ENCODE measurements around the gene OSBPL10. TPM values are rescaled to one million over a fixed set of nuclear protein-coding genes. Genes with fewer than 3 reads are reported as not detected.

Gene OSBPL10
- total RNA-seq, 2 donors from 2014 or later: 0.17 to 2.9 TPM

DNA sequence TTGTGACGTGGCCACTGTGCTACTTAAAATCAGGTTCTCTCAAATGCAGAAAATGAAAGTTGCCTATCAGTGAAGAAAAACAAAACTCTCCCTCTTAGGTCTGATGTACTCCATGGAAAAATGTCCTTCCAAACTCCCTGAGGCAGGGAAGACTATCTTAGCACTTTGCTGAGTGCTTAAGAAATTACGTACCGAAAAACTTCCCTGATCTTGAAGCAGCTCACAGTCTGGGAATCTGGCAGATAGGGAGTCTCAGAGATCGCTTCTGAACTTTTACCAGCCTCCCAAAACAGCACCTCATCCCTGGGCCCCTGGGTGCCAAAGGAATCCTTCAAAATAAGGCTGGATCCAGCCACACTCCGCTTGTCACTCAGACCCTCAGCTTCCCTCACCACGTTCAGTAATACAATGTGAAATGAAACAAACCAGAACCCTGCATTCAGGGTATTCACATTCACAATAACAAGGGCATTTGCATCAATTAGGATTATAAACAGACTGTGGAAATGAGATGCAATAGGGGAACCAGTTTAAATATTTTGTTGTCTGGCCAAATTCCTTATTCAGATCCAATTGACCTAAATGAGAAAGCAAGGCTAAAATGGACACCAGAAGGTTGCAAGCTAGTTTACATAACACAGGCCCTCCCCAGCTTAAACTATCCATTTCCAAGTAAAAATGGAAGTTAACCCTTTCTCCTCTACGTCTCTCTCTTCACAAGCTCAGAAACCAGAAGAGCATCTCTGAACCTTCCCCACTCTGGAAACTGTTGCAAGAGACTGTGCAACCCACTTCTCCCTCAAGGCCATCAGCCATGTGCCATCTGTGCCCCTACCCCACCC, 20.9 kb downstream of the OSBPL10 start:
- Mint-ChIP-seq H3K27me3 (peaks cover 7 to 16% of the 10 kb centered on the region in 2 donors), H3K4me1 (ENCODE audit: low read depth in 2 of 2) (no peaks in the 10 kb centered on the region), H3K9me3 (peaks cover 3% of the 10 kb centered on the region), H3K27ac (no peak overlapping the region), H3K4me3 (no peak overlapping the region), H3K36me3 (no peaks in the 10 kb centered on the region)
- ATAC-seq: no peak
- DNase-seq (ENCODE audit: low spot score): no peak

GRCh38 chr3:31959251-31959650, 21.8 kb downstream of the OSBPL10 start:
- Mint-ChIP-seq H3K9me3 (peaks cover 3% of the 10 kb centered on the region), H3K36me3 (no peaks in the 10 kb centered on the region), H3K4me1 (ENCODE audit: low read depth in 2 of 2) (no peaks in the 10 kb centered on the region), H3K27ac (no peak overlapping the region), H3K4me3 (no peak overlapping the region), H3K27me3 (peaks cover 7 to 16% of the 10 kb centered on the region in 2 donors)
- ATAC-seq (no peak), DNase-seq (ENCODE audit: low spot score) (no peak)

GRCh38 chr3:31958701-31959152, 22.3 kb downstream of the OSBPL10 start:
- Mint-ChIP-seq H3K27me3 (peaks cover 3 to 13% of the 10 kb centered on the region in 2 donors), H3K27ac (no peak overlapping the region), H3K4me3 (no peak overlapping the region), H3K4me1 (ENCODE audit: low read depth in 2 of 2) (no peaks in the 10 kb centered on the region), H3K36me3 (no peaks in the 10 kb centered on the region), H3K9me3 (peaks cover 3% of the 10 kb centered on the region)
- no peak for ATAC-seq
- no peak for DNase-seq (ENCODE audit: low spot score)

DNA sequence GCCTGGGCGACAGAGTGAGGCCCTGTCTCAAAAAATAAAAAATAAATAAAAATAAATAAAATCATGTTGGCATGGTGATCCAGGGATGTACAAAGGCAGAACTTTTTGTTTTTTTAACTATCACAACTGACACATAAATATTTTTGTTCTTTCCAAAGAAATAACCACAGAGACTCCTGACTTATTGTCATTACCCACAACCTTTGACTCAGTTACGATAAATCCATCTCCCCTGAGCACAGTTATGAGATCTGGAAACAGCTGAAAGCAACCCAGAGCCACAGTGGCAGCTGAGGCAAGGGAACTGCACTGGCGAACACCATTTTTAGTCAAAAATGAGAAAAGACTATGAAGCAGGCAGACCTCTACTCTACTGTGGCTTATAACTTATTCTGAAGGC, 24.0 kb downstream of the OSBPL10 start:
- peaks cover 4 to 15% of the 10 kb centered on the region in 2 donors for H3K27me3 Mint-ChIP-seq
- ATAC-seq (no peak), DNase-seq (ENCODE audit: low spot score) (no peak)
- H3K36me3 Mint-ChIP-seq: no peaks in the 10 kb centered on the region
- H3K4me1 Mint-ChIP-seq (ENCODE audit: low read depth in 2 of 2): peaks cover 0 to 3% of the 10 kb centered on the region in 2 donors
- H3K4me3 Mint-ChIP-seq: no peak overlapping the region
- no peak overlapping the region for H3K27ac Mint-ChIP-seq
- H3K9me3 Mint-ChIP-seq: peaks cover 3% of the 10 kb centered on the region

- Mint-ChIP-seq H3K4me3 (no peak overlapping the region), H3K27me3 (peaks cover 11 to 18% of the 10 kb centered on the region in 2 donors), H3K9me3 (peaks cover 3% of the 10 kb centered on the region), H3K4me1 (ENCODE audit: low read depth in 2 of 2) (peaks cover 0 to 3% of the 10 kb centered on the region in 2 donors), H3K36me3 (no peaks in the 10 kb centered on the region), H3K27ac (no peak overlapping the region)
- ATAC-seq (no peak), DNase-seq (ENCODE audit: low spot score) (no peak)
Observed at GRCh38 chr3:31955581-31955980, 25.5 kb downstream of the OSBPL10 start.

DNA sequence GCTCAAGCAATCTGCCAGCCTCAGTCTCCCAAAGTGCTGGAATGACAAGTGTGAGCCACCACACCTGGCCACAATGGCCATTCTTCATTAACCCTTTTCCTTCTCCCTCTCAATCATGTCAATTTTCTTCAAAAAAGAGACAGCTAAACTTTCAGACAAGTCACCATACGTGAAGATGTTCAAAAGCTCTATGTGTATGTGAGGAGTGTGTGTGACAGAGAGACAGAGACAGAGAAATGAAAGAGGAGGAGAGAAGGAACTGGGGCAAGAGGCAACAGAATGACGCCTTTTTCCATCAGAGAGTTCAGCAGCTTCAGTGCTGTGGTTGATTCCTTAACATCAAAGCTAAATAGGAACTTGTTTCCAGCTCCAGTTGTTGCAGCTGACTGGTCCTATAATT, 27.4 kb downstream of the OSBPL10 start:
- Mint-ChIP-seq H3K27me3 (peaks cover 13 to 16% of the 10 kb centered on the region in 2 donors), H3K36me3 (no peaks in the 10 kb centered on the region), H3K4me3 (no peak overlapping the region), H3K9me3 (peaks cover 3% of the 10 kb centered on the region), H3K27ac (no peak overlapping the region), H3K4me1 (ENCODE audit: low read depth in 2 of 2) (peaks cover 0 to 3% of the 10 kb centered on the region in 2 donors)
- DNase-seq (ENCODE audit: low spot score): no peak
- no peak for ATAC-seq

DNA sequence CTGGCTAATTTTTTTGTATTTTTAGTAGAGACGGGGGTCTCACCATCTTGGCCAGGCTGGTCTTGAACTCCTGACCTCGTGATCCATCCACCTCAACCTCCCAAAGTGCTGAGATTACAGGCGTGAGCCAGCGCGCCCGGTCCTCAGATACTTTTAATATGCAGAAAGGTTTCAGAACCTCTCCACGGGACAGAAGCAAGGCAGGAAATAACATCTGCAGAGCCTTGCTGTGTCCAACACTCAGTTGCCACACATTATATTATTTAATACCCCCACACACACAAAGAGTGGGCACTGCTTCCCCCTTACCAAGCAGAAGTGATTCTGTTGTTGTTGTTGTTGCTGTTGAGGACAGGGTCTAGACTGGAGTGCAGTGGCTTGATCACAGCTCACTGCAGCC, 28.0 kb downstream of the OSBPL10 start:
- no peak overlapping the region for H3K4me3 Mint-ChIP-seq
- peaks cover 3% of the 10 kb centered on the region for H3K9me3 Mint-ChIP-seq
- peaks cover 13 to 20% of the 10 kb centered on the region in 2 donors for H3K27me3 Mint-ChIP-seq
- DNase-seq (ENCODE audit: low spot score) (no peak), ATAC-seq (no peak)
- peaks cover 0 to 3% of the 10 kb centered on the region in 2 donors for H3K4me1 Mint-ChIP-seq (ENCODE audit: low read depth in 2 of 2)
- no peak overlapping the region for H3K27ac Mint-ChIP-seq
- H3K36me3 Mint-ChIP-seq: no peaks in the 10 kb centered on the region

- ATAC-seq: no peak
- peaks cover 3% of the 10 kb centered on the region for H3K9me3 Mint-ChIP-seq
- no peak overlapping the region for H3K4me3 Mint-ChIP-seq
- H3K36me3 Mint-ChIP-seq: no peaks in the 10 kb centered on the region
- peaks cover 16 to 24% of the 10 kb centered on the region in 2 donors for H3K27me3 Mint-ChIP-seq
- H3K4me1 Mint-ChIP-seq (ENCODE audit: low read depth in 2 of 2): peaks cover 0 to 3% of the 10 kb centered on the region in 2 donors
- H3K27ac Mint-ChIP-seq: no peak overlapping the region
- no peak for DNase-seq (ENCODE audit: low spot score)
Observed at GRCh38 chr3:31952205-31952604, 28.9 kb downstream of the OSBPL10 start.

DNA sequence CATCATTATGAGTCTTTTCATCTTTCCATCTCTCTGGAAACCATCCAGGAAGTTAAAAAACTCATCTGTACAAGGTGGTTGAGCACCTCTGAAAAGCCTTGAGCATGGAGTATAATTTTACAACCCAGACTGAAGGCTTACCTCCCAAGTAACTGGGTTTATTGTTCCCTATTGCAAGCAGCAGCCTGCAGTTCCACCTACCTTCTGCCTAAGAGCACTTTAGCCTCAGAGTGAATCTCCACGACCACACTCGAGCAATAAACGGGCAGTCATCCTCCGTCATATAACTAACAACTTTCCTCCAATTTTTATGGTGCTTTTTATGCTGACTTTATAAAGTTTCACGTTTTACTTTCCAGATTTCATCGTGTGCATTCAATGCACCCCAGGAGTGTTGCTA, 32.8 kb downstream of the OSBPL10 start:
- peaks cover 0 to 3% of the 10 kb centered on the region in 2 donors for H3K4me1 Mint-ChIP-seq (ENCODE audit: low read depth in 2 of 2)
- no peaks in the 10 kb centered on the region for H3K9me3 Mint-ChIP-seq
- H3K4me3 Mint-ChIP-seq: no peak overlapping the region
- no peak overlapping the region for H3K27ac Mint-ChIP-seq
- no peak for ATAC-seq
- peaks cover 20 to 34% of the 10 kb centered on the region in 2 donors for H3K27me3 Mint-ChIP-seq
- no peaks in the 10 kb centered on the region for H3K36me3 Mint-ChIP-seq
- DNase-seq (ENCODE audit: low spot score): no peak

- no peak for ATAC-seq
- DNase-seq (ENCODE audit: low spot score): no peak
- Mint-ChIP-seq H3K36me3 (no peaks in the 10 kb centered on the region), H3K27ac (no peak overlapping the region), H3K27me3 (peaks cover 20 to 34% of the 10 kb centered on the region in 2 donors), H3K9me3 (no peaks in the 10 kb centered on the region), H3K4me1 (ENCODE audit: low read depth in 2 of 2) (peaks cover 0 to 3% of the 10 kb centered on the region in 2 donors), H3K4me3 (no peak overlapping the region)
Observed at GRCh38 chr3:31947671-31948091, 33.4 kb downstream of the OSBPL10 start.

DNA sequence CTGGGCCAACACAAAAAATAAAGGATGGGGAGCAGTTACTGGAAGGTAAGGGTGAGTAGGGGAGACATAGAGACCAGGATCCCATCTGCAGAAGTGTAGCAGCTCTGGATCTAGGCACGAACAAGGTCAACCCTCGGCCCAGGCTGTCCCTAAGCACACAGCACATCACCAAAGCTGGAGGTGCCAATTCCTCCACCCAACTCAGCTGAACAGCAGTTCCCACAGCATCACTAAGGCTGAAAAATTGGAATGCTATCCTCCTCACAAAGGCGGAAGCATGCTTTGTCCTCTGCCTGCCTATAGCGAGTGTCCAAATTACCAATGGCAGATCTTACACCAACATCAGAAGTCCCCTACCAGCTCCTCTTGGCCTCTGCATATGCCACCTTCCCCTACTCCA, 33.9 kb downstream of the OSBPL10 start:
- DNase-seq (ENCODE audit: low spot score): no peak
- H3K9me3 Mint-ChIP-seq: no peaks in the 10 kb centered on the region

DNA sequence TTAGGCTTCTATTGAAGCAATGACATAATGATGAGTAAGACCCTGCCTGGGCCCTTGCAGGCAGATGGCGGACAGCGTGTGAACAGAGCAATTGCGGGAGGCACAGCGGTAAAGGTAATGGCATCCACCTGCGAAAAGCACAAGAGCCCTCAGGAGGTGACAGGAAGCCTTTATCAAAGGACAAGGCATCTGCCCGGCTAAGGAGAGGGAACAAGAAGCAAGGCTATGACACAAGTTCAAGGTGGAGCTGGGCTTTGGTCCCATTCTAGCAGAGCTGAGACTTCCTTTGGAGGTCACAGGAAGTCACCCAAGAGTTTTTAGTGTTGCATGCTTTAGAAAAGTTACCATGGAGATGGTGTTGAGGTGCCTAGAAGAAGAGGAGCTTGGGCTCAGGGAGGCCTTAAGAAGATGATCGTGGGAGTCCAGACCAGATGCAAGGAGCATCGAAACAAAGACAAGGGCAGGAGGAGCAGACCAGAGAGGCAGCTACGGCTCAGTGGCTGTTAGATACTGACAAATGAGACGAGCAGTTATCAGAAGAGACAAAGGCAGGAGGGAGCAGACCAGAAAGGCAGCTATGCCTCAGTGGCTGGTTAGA, 34.5 kb downstream of the OSBPL10 start:
- Mint-ChIP-seq H3K27me3 (peaks cover 17 to 28% of the 10 kb centered on the region in 2 donors), H3K4me3 (no peak overlapping the region), H3K9me3 (no peaks in the 10 kb centered on the region), H3K36me3 (no peaks in the 10 kb centered on the region), H3K4me1 (ENCODE audit: low read depth in 2 of 2) (no peaks in the 10 kb centered on the region), H3K27ac (no peak overlapping the region)
- ATAC-seq: peak in 1 of 2 donors; percentile 6
- DNase-seq (ENCODE audit: low spot score): no peak

More for the DNA sequence above, 33.9 kb downstream of the OSBPL10 start:
- H3K4me3 Mint-ChIP-seq: no peak overlapping the region
- ATAC-seq: peak in 1 of 2 donors; percentile 43
- H3K4me1 Mint-ChIP-seq (ENCODE audit: low read depth in 2 of 2): peaks cover 0 to under 1% of the 10 kb centered on the region in 2 donors
- no peak overlapping the region for H3K27ac Mint-ChIP-seq
- H3K36me3 Mint-ChIP-seq: no peaks in the 10 kb centered on the region
- peaks cover 17 to 30% of the 10 kb centered on the region in 2 donors for H3K27me3 Mint-ChIP-seq

DNA sequence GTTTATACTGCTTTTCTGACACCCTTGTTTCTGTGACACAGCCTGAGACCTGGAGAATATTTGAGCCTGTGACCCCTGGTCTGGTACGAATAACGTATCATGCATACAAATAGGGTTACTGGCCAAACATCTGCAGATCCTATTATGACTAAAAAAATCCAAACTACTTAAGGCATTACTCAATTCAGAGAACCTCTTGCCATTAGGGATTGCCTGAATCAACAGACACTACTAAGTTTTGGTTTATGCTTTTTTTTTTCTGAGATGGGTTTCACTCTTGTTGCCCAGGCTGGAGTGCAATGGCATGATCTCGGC, 35.4 kb downstream of the OSBPL10 start:
- H3K4me1 Mint-ChIP-seq (ENCODE audit: low read depth in 2 of 2): no peaks in the 10 kb centered on the region
- DNase-seq (ENCODE audit: low spot score): no peak
- ATAC-seq: no peak
- H3K4me3 Mint-ChIP-seq: no peak overlapping the region
- H3K36me3 Mint-ChIP-seq: no peaks in the 10 kb centered on the region
- no peak overlapping the region for H3K27ac Mint-ChIP-seq
- H3K9me3 Mint-ChIP-seq: no peaks in the 10 kb centered on the region
- peaks cover 13 to 24% of the 10 kb centered on the region in 2 donors for H3K27me3 Mint-ChIP-seq

- no peak for DNase-seq (ENCODE audit: low spot score)
- Mint-ChIP-seq H3K36me3 (no peaks in the 10 kb centered on the region), H3K27me3 (peaks cover 12 to 14% of the 10 kb centered on the region in 2 donors), H3K27ac (no peak overlapping the region), H3K4me1 (ENCODE audit: low read depth in 2 of 2) (no peaks in the 10 kb centered on the region), H3K4me3 (no peak overlapping the region), H3K9me3 (no peaks in the 10 kb centered on the region)
- ATAC-seq: no peak
Observed at GRCh38 chr3:31943041-31943440, 38.0 kb downstream of the OSBPL10 start.

Measured in natural killer cell treated with Interleukin-12 subunit alpha and Interleukin-12 subunit beta and Interleukin-15 and Interleukin-18, amount 100 ng/mL, for 72 hours (primary cell).